Adipocyte (in vitro differentiated cells): Measurements from ENCODE around the gene CSTF3.
"Not testable (repeated sequence)": the region's sequence is repeated elsewhere in the genome, so short reads cannot be mapped to it uniquely, and the experiment has no call there.

Source experiments
- DNase-seq: peaks from one replicate; pipeline ENCODE4 v3.0.0-alpha.2; 2015; ENCODE audit warnings: low read depth
- H3K27me3 ChIP-seq: replicated peaks from 2 replicates; pipeline ENCODE4 v1.7.0; 2013; ENCODE audit warnings: mild to moderate bottlenecking, low read length, moderate library complexity; ENCODE audit not compliant: control insufficient read depth, insufficient read depth
- H3K36me3 ChIP-seq: 2 replicates; pipeline ENCODE4 v1.7.0; 2013; ENCODE audit warnings: low read length, mild to moderate bottlenecking, moderate library complexity; ENCODE audit not compliant: control insufficient read depth, insufficient read depth, severe bottlenecking
- H3K4me1 ChIP-seq: 2 replicates; pipeline ENCODE4 v1.7.0; 2013; ENCODE audit warnings: mild to moderate bottlenecking, low read length, moderate library complexity; ENCODE audit not compliant: control insufficient read depth, insufficient read depth
- H3K4me3 ChIP-seq: 2 replicates; pipeline ENCODE4 v1.7.0; 2013; ENCODE audit warnings: mild to moderate bottlenecking, low read length, moderate library complexity
- H3K9ac ChIP-seq: 2 replicates; pipeline ENCODE4 v1.7.0; 2013; ENCODE audit warnings: mild to moderate bottlenecking, low read length, moderate library complexity
- H3K9me3 ChIP-seq: 2 replicates; pipeline ENCODE4 v1.7.0; 2013; ENCODE audit warnings: mild to moderate bottlenecking, low read length, moderate library complexity; ENCODE audit not compliant: control insufficient read depth

CSTF3 gene

GRCh38 chr11:33125611-33126010 is 35.7 kb downstream of the CSTF3 start:
- Histone ChIP-seq H3K4me1 (no peaks in the 10 kb centered on the region), H3K36me3 (peaks cover 11% of the 10 kb centered on the region), H3K9ac (no peak overlapping the region), H3K4me3 (no peak overlapping the region), H3K9me3 (no peaks in the 10 kb centered on the region), H3K27me3 (no peaks in the 10 kb centered on the region)
- DNase-seq, result no peak

GRCh38 chr11:33125025-33125424 is 36.3 kb downstream of the CSTF3 start:
- Histone ChIP-seq H3K9me3 (no peaks in the 10 kb centered on the region), H3K4me3 (no peak overlapping the region), H3K27me3 (no peaks in the 10 kb centered on the region), H3K36me3 (peaks cover 11% of the 10 kb centered on the region), H3K4me1 (no peaks in the 10 kb centered on the region), H3K9ac (no peak overlapping the region)
- DNase-seq, result no peak

GRCh38 chr11:33122696-33123095 is 38.6 kb downstream of the CSTF3 start:
- H3K36me3 ChIP-seq, result peaks cover 11% of the 10 kb centered on the region
- not testable (repeated sequence) for H3K4me1 ChIP-seq, DNase-seq, H3K9me3 ChIP-seq, H3K27me3 ChIP-seq, H3K4me3 ChIP-seq, H3K9ac ChIP-seq

GRCh38 chr11:33116535-33116934 is 44.7 kb downstream of the CSTF3 start:
- H3K9ac ChIP-seq, result no peak overlapping the region
- H3K4me3 ChIP-seq, result no peak overlapping the region
- DNase-seq, result no peak
- no peaks in the 10 kb centered on the region for H3K4me1 ChIP-seq
- H3K9me3 ChIP-seq, result no peaks in the 10 kb centered on the region
- H3K36me3 ChIP-seq, result no peaks in the 10 kb centered on the region
- no peaks in the 10 kb centered on the region for H3K27me3 ChIP-seq

- no peak overlapping the region for H3K4me3 ChIP-seq
- no peak for DNase-seq
- H3K36me3 ChIP-seq, result peaks cover 4% of the 10 kb centered on the region
These were observed 51.2 kb downstream of the CSTF3 start for GRCh38 chr11:33110083-33110482.

GRCh38 chr11:33109294-33109895 is 51.9 kb downstream of the CSTF3 start:
- no peak overlapping the region for H3K4me3 ChIP-seq
- H3K27me3 ChIP-seq, result no peaks in the 10 kb centered on the region
- peaks cover 8% of the 10 kb centered on the region for H3K4me1 ChIP-seq
- H3K9ac ChIP-seq, result no peak overlapping the region
- DNase-seq, result no peak
- H3K9me3 ChIP-seq, result no peaks in the 10 kb centered on the region
- H3K36me3 ChIP-seq, result peaks cover 9% of the 10 kb centered on the region

More at GRCh38 chr11:33110083-33110482, 51.2 kb downstream of the CSTF3 start:
- no peaks in the 10 kb centered on the region for H3K9me3 ChIP-seq
- no peaks in the 10 kb centered on the region for H3K27me3 ChIP-seq
- peaks cover 8% of the 10 kb centered on the region for H3K4me1 ChIP-seq
- no peak overlapping the region for H3K9ac ChIP-seq

- H3K27me3 ChIP-seq, result no peaks in the 10 kb centered on the region
- DNase-seq, result no peak
- H3K9ac ChIP-seq, result no peak overlapping the region
- H3K4me1 ChIP-seq, result peaks cover 4% of the 10 kb centered on the region
- peaks cover 52% of the 10 kb centered on the region for H3K36me3 ChIP-seq
- H3K9me3 ChIP-seq, result no peaks in the 10 kb centered on the region
- H3K4me3 ChIP-seq, result no peak overlapping the region
These were observed 57.4 kb downstream of the CSTF3 start for GRCh38 chr11:33103836-33104235.

GRCh38 chr11:33094157-33094556 is 67.1 kb downstream of the CSTF3 start:
- Histone ChIP-seq H3K4me3 (no peak overlapping the region), H3K4me1 (no peaks in the 10 kb centered on the region), H3K9ac (no peak overlapping the region), H3K27me3 (no peaks in the 10 kb centered on the region), H3K36me3 (peaks cover 64% of the 10 kb centered on the region), H3K9me3 (no peaks in the 10 kb centered on the region)
- DNase-seq, result no peak

- no peak for DNase-seq
- H3K36me3 ChIP-seq, result peaks cover 52% of the 10 kb centered on the region
These were observed 71.5 kb downstream of the CSTF3 start for GRCh38 chr11:33089776-33090175.

GRCh38 chr11:33086017-33086416 is 75.3 kb downstream of the CSTF3 start:
- no peak for DNase-seq
- Histone ChIP-seq H3K9me3 (no peaks in the 10 kb centered on the region), H3K36me3 (peaks cover 67% of the 10 kb centered on the region)

More at GRCh38 chr11:33089776-33090175, 71.5 kb downstream of the CSTF3 start:
- H3K27me3 ChIP-seq, result no peaks in the 10 kb centered on the region
- H3K9ac ChIP-seq, result no peak overlapping the region
- H3K9me3 ChIP-seq, result no peaks in the 10 kb centered on the region
- H3K4me1 ChIP-seq, result peaks cover 10% of the 10 kb centered on the region
- no peak overlapping the region for H3K4me3 ChIP-seq

GRCh38 chr11:33083918-33084317 is 77.4 kb downstream of the CSTF3 start:
- no peak for DNase-seq
- Histone ChIP-seq H3K36me3 (peaks cover 60% of the 10 kb centered on the region), H3K27me3 (no peaks in the 10 kb centered on the region), H3K4me1 (peaks cover 10% of the 10 kb centered on the region), H3K9ac (no peak overlapping the region), H3K4me3 (no peak overlapping the region), H3K9me3 (no peaks in the 10 kb centered on the region)

More at GRCh38 chr11:33086017-33086416, 75.3 kb downstream of the CSTF3 start:
- Histone ChIP-seq H3K9ac (no peak overlapping the region), H3K4me1 (peaks cover 10% of the 10 kb centered on the region), H3K4me3 (no peak overlapping the region), H3K27me3 (no peaks in the 10 kb centered on the region)

- no peaks in the 10 kb centered on the region for H3K4me1 ChIP-seq
- peaks cover 66% of the 10 kb centered on the region for H3K36me3 ChIP-seq
- H3K9me3 ChIP-seq, result no peaks in the 10 kb centered on the region
- H3K27me3 ChIP-seq, result no peaks in the 10 kb centered on the region
- no peak for DNase-seq
- H3K9ac ChIP-seq, result no peak overlapping the region
- no peak overlapping the region for H3K4me3 ChIP-seq
These were observed 88.8 kb downstream of the CSTF3 start for GRCh38 chr11:33072465-33072864.
